Mesothelial cell of epicardium (in vitro differentiated cells): Measurements from ENCODE around the gene CCDC149. TPM values are rescaled to one million over a fixed set of nuclear protein-coding genes. Genes with fewer than 3 reads are reported as not detected.

Experiments used
- DNase-seq, 2 experiments: peaks; one replicate each; pipeline ENCODE4 v3.0.0; 2021; ENCODE audit warnings: low spot score in 2 of 2; ENCODE audit not compliant: unreplicated experiment in 2 of 2
- H3K27ac Mint-ChIP-seq: 2 replicates; pipeline ENCODE4 v1.8.0; 2021; ENCODE audit warnings: mixed read lengths
- H3K27me3 Mint-ChIP-seq: 2 replicates; pipeline ENCODE4 v1.8.0; 2021; ENCODE audit warnings: low read depth, mixed read lengths
- H3K36me3 Mint-ChIP-seq: 2 replicates; pipeline ENCODE4 v1.8.0; 2021; ENCODE audit warnings: mixed read lengths
- H3K4me1 Mint-ChIP-seq: 2 replicates; pipeline ENCODE4 v1.8.0; 2021; ENCODE audit warnings: mixed read lengths
- H3K4me3 Mint-ChIP-seq: 2 replicates; pipeline ENCODE4 v1.8.0; 2021; ENCODE audit warnings: mild to moderate bottlenecking, moderate library complexity, mixed read lengths
- H3K9me3 Mint-ChIP-seq: 2 replicates; pipeline ENCODE4 v1.8.0; 2021; ENCODE audit warnings: mixed read lengths
- CTCF ChIP-seq: fragments of 200-600 bp; sonication (generic); IDR thresholded peaks from one replicate; pipeline ENCODE4 v1.5.0; 2021; ENCODE audit warnings: antibody characterized with exemption; ENCODE audit not compliant: unreplicated experiment
- total RNA-seq: library from RNA; stranded (reverse); gene quantifications from 3 replicates; pipeline ENCODE4 v1.2.1, GENCODE V29; 2021

The CCDC149 gene
- total RNA-seq, 1 donor from 2014 or later = 16.2 TPM

- Mint-ChIP-seq H3K4me3 (no peak overlapping the region), H3K27ac (no peak overlapping the region), H3K9me3 (no peaks in the 10 kb centered on the region), H3K36me3 (no peaks in the 10 kb centered on the region), H3K4me1 (peaks cover 28% of the 10 kb centered on the region), H3K27me3 (peaks cover 2% of the 10 kb centered on the region)
- DNase-seq = no peak
- TF ChIP-seq CTCF = no peak
Observed at GRCh38 chr4:24775750-24776149, 137.1 kb downstream of the CCDC149 start.

DNA sequence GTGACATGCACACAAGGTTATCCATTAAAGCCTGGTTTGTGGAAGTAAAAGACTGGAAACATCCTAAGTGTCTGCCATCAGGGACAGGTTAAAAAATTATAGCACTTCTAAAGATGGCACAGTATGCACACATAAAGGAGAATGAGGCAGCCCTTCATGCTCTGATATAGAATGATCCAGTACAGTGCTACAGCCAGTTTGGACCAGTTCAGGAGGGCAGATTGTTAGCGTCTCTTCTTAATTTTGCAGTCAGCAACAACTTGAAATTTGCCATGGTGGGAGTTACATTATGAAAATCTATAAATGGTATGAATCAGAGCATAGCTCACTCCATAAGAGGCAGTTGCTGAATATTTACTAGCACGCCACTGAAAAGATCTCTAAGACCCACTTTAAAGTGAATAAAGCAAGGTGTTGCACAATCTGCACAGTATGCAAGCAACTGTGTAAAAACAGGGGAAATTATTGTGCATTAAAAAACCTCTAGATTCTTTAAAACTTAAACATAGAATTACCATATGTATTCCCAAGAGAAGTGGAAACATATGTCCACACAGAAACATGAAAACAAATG, 137.7 kb downstream of the CCDC149 start:
- no peak overlapping the region for H3K4me3 Mint-ChIP-seq
- H3K36me3 Mint-ChIP-seq = no peaks in the 10 kb centered on the region
- H3K9me3 Mint-ChIP-seq = no peaks in the 10 kb centered on the region
- no peak overlapping the region for H3K27ac Mint-ChIP-seq
- H3K4me1 Mint-ChIP-seq = peaks cover 26% of the 10 kb centered on the region
- H3K27me3 Mint-ChIP-seq = peaks cover 1% of the 10 kb centered on the region
- no peak for DNase-seq
- no peak for TF ChIP-seq CTCF

DNA sequence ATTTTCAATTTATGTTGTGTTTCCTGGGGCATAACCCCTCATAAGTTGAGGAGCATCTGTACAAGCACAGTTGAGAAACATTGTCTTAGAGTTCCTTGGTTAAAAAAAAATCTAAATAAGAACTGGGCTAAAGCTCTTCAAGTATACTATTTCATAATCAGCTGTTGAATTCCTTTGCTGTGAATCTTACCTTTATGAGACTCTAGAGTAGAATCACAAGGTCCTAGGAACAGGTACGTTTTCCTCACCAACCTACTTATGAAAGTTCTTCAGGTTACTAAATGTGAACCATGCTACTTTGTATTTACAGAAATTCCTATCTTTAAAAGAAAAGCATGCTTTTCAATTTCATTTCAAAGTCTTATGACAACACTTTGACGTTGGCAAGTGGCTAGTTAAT, 138.4 kb downstream of the CCDC149 start:
- no peak for TF ChIP-seq CTCF
- peaks cover 20% of the 10 kb centered on the region for H3K4me1 Mint-ChIP-seq
- H3K27ac Mint-ChIP-seq = no peak overlapping the region
- H3K36me3 Mint-ChIP-seq = no peaks in the 10 kb centered on the region
- no peak overlapping the region for H3K4me3 Mint-ChIP-seq
- no peaks in the 10 kb centered on the region for H3K27me3 Mint-ChIP-seq
- no peaks in the 10 kb centered on the region for H3K9me3 Mint-ChIP-seq
- DNase-seq = no peak

DNA sequence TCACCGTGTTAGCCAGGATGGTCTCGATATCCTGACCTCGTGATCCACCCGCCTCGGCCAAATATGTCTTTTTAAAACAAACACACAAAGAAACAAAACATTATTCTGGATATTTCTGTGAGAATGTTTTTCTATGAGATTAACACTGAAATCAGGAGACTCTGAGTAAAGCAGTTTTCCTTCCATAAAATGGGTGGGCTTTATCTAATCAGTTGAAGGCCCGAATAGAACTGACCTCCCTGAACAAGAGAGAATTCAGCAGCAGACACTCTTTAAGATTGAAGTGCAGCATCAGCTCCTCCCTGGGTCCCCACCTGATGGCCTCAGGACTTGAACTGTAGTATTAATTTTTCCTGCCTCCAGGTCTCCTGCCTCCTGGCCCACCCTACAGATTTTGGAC, 139.9 kb downstream of the CCDC149 start:
- Mint-ChIP-seq H3K4me1 (peaks cover 12% of the 10 kb centered on the region), H3K36me3 (no peaks in the 10 kb centered on the region), H3K27ac (no peak overlapping the region), H3K27me3 (no peaks in the 10 kb centered on the region), H3K4me3 (no peak overlapping the region), H3K9me3 (no peaks in the 10 kb centered on the region)
- DNase-seq = no peak
- TF ChIP-seq CTCF = no peak

DNA sequence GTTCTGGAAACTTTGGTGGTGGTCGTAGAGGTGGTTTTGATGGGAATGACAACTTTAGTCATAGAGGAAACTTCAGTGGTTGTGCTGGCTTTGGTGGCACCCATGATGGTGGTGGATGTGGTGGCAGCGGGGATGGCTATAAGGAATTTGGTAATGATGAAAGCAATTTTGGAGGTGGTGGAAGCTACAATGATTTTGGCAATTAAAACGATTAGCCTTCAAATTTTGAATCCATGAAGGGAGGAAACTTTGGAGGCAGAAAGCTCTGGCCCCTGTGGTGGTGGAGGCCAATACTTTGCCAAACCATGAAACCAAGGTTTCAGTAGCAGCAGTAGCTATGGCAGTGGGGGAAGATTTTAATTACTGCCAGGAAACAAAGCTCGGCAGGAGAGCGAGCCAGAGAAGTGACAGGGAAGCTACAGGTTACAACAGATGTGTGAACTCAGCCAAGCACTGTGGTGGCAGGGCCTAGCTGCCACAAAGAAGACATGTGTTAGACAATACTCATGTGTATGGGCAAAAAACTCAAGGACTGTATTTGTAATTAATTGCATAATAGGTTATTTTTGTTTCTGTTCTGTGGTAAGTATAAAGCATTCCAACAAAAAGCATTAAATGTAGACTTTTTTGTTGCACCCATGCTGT, 140.7 kb downstream of the CCDC149 start:
- Mint-ChIP-seq H3K4me3 (no peak overlapping the region), H3K27me3 (no peaks in the 10 kb centered on the region), H3K27ac (no peak overlapping the region), H3K4me1 (peaks cover 4% of the 10 kb centered on the region), H3K9me3 (no peaks in the 10 kb centered on the region), H3K36me3 (no peaks in the 10 kb centered on the region)
- TF ChIP-seq CTCF = no peak
- DNase-seq = no peak

GRCh38 chr4:24771241-24771640, 141.6 kb downstream of the CCDC149 start:
- Mint-ChIP-seq H3K27ac (no peak overlapping the region), H3K9me3 (peaks cover 6% of the 10 kb centered on the region), H3K27me3 (no peaks in the 10 kb centered on the region), H3K36me3 (no peaks in the 10 kb centered on the region), H3K4me3 (no peak overlapping the region), H3K4me1 (no peaks in the 10 kb centered on the region)
- no peak for TF ChIP-seq CTCF
- DNase-seq = no peak
